HAP-1 (cell line): ENCODE data around the gene ATG12.

Experiments used
- DNase-seq, 2 experiments: peaks; one replicate each; pipeline ENCODE4 v3.0.0-alpha.2; 2016 to 2020; ENCODE audit warnings: low spot score in 2 of 2
- H3K27me3 ChIP-seq: fragments of 250-450 bp; sonication (Bioruptor Pico); 2 replicates; pipeline ENCODE4 v1.5.1; 2020; ENCODE audit warnings: low read depth, mild to moderate bottlenecking, moderate library complexity
- H3K36me3 ChIP-seq: fragments of 250-450 bp; sonication (Bioruptor Pico); replicated peaks from 2 replicates; pipeline ENCODE4 v1.5.1; 2020; ENCODE audit warnings: mild to moderate bottlenecking
- H3K4me1 ChIP-seq: fragments of 250-450 bp; sonication (Bioruptor Pico); 2 replicates; pipeline ENCODE4 v1.5.1; 2020; ENCODE audit warnings: mild to moderate bottlenecking
- H3K4me3 ChIP-seq: fragments of 250-450 bp; sonication (Bioruptor Pico); 2 replicates; pipeline ENCODE4 v1.5.1; 2020; ENCODE audit warnings: mild to moderate bottlenecking, moderate library complexity
- H3K9me3 ChIP-seq: fragments of 250-450 bp; sonication (Bioruptor Pico); 2 replicates; pipeline ENCODE4 v1.5.1; 2020; ENCODE audit warnings: mild to moderate bottlenecking, moderate library complexity
- in situ Hi-C: fragments of 300-500 bp; cut with MboI; formaldehyde crosslinking; loops from 3 replicates; pipeline ENCODE4 v1.14.3; 2020; ENCODE audit warnings: low sequenced_read_pairs, inconsistent platforms, mixed read lengths

The ATG12 gene

DNA sequence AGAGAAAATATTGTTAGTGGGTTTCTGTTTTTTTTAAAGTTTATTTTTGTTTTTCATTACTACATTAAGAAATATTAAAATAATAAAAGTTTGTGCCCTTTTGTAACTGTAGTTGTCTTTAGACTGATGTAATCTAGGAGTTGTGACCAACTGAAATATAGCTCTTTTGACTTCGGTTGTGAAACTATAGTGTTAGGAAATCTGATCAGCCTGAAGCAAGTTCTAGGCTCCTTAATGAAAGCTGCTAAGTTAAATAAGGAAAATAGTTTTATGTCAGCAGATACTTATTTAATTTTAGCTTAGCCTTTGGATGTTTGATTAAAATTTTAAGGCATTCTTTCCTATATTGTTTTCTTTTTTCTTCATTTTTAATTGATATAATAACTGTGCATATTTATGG is 14.6 kb upstream of the ATG12 start:
- Histone ChIP-seq H3K4me1 (no peaks in the 10 kb centered on the region), H3K36me3 (no peaks in the 10 kb centered on the region), H3K9me3 (no peaks in the 10 kb centered on the region), H3K27me3 (no peaks in the 10 kb centered on the region), H3K4me3 (no peak overlapping the region)
- in situ Hi-C loops: no loop called here
- no peak for DNase-seq

DNA sequence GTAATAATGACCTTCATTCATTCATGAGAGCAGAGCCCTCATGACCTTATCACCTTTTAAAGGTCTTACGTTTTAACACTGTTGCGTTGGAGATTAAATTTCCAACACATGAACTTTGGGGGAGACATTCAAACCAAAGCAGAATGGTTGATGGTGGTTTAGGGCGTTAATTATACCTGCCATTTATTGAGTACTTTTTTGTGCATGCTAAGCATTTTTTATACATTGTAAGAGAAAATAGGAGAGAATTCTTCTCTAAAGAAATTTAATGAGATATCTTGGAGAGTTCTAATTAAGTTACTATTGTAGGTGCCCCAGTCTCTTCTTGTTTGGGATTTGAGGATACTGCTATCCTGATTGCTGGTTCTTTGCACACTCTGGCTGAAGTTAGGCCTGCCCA is 12.8 kb upstream of the ATG12 start:
- Histone ChIP-seq H3K27me3 (no peaks in the 10 kb centered on the region), H3K4me1 (peaks cover 7% of the 10 kb centered on the region), H3K4me3 (no peak overlapping the region), H3K9me3 (no peaks in the 10 kb centered on the region), H3K36me3 (no peaks in the 10 kb centered on the region)
- no peak for DNase-seq
- in situ Hi-C loops: no loop called here

DNA sequence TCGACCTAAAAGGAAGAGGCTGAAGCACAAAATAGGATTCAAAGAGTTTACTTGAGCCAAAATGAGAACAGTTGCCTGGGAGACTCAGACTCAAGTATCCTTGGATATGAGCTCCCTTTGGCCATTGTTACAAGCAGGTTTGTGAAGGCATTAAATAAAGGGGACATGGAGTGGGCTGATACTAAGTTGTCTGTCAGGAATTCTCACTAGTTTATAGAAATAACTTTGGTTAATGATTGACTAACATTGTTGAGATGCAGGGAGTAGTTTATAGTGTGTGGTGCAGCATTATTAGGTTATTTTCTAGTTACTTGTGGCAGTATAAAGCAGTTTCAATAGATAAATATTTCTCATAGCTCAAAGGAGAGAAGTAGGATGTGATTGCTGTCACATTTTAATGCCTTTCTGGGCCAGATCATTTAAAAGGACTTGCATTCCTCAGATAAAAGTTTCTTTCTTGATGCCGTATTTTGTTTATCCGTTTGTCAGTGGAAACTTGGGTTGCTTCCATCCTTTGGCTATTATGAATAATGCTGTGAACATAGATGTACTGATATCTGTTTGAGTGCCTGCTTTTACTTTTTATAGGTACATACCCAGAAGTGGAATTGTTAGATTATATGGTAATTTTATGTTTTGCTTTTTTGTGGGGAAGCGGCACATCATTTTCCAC is 9.5 kb upstream of the ATG12 start:
- Histone ChIP-seq H3K4me3 (no peak overlapping the region), H3K36me3 (no peaks in the 10 kb centered on the region), H3K27me3 (no peaks in the 10 kb centered on the region), H3K4me1 (peaks cover 7% of the 10 kb centered on the region), H3K9me3 (no peaks in the 10 kb centered on the region)
- in situ Hi-C loops: no loop called here
- DNase-seq: no peak

DNA sequence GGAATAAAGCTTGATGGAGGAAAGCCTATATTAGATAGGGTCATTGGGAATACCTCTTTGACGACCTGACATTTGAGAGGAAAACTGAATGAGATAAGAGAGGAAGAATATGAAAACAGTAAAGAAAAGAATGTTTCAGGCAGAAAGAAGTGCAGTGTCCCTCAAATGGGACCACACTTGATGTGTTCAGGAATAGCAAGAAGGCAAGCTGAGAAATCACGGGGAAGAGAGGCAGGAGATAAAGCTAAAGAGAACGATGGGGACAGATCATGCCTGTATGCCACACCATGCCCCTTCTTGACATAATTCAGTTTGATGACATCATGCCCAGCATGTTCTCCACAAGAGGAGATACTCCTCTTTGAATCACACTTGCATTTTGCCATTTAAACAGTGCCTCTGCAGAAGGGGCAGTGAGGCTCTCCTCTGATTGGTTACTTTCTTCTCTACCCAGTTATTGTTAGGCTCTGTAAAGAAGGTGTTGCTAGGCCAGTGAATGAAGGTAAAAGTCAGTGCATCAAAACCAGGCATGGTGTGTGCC is 8.0 kb upstream of the ATG12 start:
- DNase-seq: no peak
- Histone ChIP-seq H3K4me3 (no peak overlapping the region), H3K9me3 (no peaks in the 10 kb centered on the region), H3K36me3 (no peaks in the 10 kb centered on the region), H3K4me1 (peaks cover 7% of the 10 kb centered on the region), H3K27me3 (no peaks in the 10 kb centered on the region)
- in situ Hi-C loops: loop anchor here (25.0 kb wide), 1 partner anchor 213 kb away; no protein-coding TSS in a partner anchor

DNA sequence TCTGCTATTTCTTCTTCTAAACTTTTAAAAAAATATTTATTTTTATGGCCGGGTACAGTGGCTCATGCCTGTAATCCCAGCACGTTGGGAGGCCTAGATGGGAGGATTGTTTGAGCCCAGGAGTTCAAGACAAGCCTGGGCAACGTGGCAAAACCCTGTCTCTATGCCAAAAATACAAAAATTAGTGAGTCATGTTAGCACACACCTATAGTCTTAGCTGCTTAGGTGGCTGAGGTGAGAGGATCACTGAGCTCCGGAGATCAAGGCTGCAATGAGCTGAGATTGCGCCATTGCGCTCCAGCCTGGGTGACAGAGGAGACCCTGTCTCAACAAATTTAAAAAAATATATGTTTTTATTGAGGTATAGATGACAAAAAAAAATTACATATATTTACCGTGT is 5.9 kb upstream of the ATG12 start:
- Histone ChIP-seq H3K4me1 (peaks cover 7% of the 10 kb centered on the region), H3K36me3 (no peaks in the 10 kb centered on the region), H3K27me3 (no peaks in the 10 kb centered on the region), H3K4me3 (no peak overlapping the region), H3K9me3 (no peaks in the 10 kb centered on the region)
- in situ Hi-C loops: loop anchor here (25.0 kb wide), 1 partner anchor 215 kb away; no protein-coding TSS in a partner anchor
- DNase-seq: no peak

GRCh38 chr5:115844321-115844817 is 3.0 kb upstream of the ATG12 start:
- in situ Hi-C loops: loop anchor here (25.0 kb wide), 1 partner anchor 218 kb away; no protein-coding TSS in a partner anchor
- no peak for DNase-seq
- peaks cover 5% of the 10 kb centered on the region for H3K4me1 ChIP-seq
- H3K9me3 ChIP-seq: no peaks in the 10 kb centered on the region
- H3K36me3 ChIP-seq: no peaks in the 10 kb centered on the region
- no peaks in the 10 kb centered on the region for H3K27me3 ChIP-seq
- no peak overlapping the region for H3K4me3 ChIP-seq

DNA sequence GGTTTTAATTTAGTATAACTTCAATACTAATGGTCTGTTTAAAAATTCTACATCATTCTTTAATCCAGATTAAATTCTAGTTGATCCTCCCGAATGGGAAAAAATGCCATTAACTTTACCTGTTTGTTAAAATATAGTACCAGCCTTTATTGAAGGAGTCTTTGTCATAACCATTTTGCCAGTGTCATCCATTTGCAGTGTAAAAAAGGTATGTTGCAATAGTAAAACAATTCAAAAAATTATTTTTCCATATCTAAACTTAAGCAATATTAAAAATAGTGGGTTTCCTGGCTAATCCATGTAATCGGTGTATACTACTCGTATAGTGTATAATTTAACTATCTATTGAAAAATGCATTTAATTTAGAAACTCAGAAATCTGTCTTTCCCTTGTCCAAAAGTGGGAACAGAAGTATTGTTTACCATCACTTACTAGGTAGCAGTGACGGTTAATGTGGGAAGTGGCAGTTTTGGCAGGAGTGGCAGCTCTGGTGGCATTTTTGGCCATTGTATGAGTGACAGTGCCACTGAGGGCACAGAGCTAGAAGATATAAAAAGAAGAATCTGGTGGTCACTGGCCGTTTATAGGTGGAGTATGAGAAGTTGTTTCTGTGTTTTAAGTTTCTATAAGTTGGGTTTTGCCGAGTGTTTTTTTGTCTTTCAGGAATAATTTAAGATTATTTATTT is 2.2 kb upstream of the ATG12 start:
- no peaks in the 10 kb centered on the region for H3K27me3 ChIP-seq
- H3K4me1 ChIP-seq: peaks cover 11% of the 10 kb centered on the region
- DNase-seq: no peak
- in situ Hi-C loops: loop anchor here (25.0 kb wide), 1 partner anchor 219 kb away; no protein-coding TSS in a partner anchor
- no peaks in the 10 kb centered on the region for H3K9me3 ChIP-seq
- no peaks in the 10 kb centered on the region; the same call in 1 of the 2 replicates for H3K36me3 ChIP-seq
- peak overlapping the region; percentile 68; the same call in 1 of the 2 replicates for H3K4me3 ChIP-seq

DNA sequence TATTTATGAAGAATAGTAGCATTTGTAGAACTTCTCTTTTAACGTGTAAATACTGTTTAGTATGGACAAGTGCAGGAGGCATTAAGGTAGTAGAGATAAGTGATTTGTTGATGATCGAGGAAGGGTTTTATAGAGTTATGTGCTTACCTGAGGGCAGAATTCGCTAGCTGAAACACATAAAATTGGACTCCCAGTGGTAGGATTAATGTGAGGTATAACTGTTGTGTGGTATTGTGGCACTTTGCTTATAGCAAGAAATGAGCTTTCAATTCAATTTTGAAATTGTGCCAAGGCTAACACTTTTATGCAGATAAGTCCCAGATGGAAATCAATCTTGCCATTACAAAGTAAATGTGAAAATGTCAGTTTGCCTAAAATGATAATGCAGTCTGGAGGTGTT is 1.6 kb upstream of the ATG12 start:
- Histone ChIP-seq H3K4me1 (peaks cover 16% of the 10 kb centered on the region), H3K9me3 (no peaks in the 10 kb centered on the region), H3K4me3 (peak overlapping the region; percentile 68), H3K27me3 (no peaks in the 10 kb centered on the region), H3K36me3 (no peaks in the 10 kb centered on the region; the same call in 1 of the 2 replicates)
- in situ Hi-C loops: loop anchor here (25.0 kb wide), 1 partner anchor 219 kb away; no protein-coding TSS in a partner anchor
- peak in 1 of 2 experiments; percentile 15 for DNase-seq

DNA sequence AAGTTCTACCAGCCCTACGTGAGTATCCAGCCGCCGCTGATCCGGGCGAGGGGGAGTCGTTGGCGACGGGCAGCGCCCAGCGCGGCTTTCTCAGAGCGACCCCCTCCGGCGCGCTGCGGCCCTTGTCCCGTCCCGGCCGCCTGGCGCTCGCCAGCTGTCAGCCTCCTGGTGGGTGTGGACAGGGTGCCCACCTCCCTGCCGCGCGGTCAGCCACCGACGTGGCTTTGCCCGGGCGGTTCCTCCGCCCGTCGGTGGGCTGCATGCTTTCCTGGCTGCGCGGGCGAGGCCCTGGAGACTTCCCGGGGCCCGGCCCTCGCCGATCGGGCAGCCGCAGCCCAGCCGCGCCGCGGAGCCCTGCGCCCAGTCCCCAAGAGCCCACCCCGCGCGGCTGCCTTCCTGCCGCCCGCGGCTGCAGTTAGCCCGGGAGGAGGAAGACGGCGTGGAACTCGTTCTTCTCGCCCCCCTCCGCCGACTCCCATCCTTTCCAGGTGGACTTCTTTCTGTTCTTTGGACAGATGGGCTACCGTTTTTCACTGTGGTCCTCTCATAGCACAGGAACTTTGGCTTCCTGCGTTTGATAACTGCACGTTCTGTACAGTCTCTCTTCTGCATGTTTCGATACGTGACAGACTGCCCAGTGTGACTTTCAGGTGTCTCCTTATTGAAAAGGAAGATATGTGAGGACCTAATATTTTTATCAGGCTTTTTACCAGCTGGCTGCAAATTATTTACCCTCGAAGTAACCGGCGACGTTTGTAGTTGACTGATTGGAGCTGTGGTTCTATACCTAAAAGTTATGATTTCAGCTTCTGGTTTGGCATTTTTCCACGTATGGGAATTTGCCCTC is 947 bp upstream of the ATG12 start:
- H3K4me3 ChIP-seq: peak overlapping the region; percentile 68
- H3K4me1 ChIP-seq: peaks cover 20% of the 10 kb centered on the region
- peaks cover 4% of the 10 kb centered on the region for H3K36me3 ChIP-seq
- no peaks in the 10 kb centered on the region for H3K27me3 ChIP-seq
- H3K9me3 ChIP-seq: no peaks in the 10 kb centered on the region
- in situ Hi-C loops: loop anchor here (25.0 kb wide), 1 partner anchor 220 kb away; no protein-coding TSS in a partner anchor
- DNase-seq: peak; percentile 56 to 82

DNA sequence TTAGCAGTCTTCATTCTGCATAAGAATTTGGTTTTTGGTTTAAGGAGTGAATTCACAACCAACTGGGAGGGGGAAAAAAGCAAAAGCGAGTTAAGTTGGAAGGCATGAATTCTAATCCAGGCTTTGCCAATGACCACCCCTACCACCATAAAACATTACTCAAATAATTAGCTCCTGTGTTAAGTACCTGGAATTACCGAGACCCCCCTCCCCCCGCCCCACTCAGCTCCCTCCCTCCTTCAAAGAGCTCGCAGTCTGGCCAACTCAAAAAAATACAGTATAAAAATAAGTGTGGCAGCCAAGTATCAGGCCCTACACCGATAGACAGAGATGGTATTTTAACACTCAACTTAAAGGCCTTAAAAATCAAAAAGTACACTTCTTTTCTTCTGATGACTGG is 492 bp downstream of the ATG12 start:
- in situ Hi-C loops: loop anchor here (25.0 kb wide), 1 partner anchor 221 kb away; no protein-coding TSS in a partner anchor
- Histone ChIP-seq H3K36me3 (peaks cover 18% of the 10 kb centered on the region), H3K4me3 (peak overlapping the region; percentile 68), H3K27me3 (no peaks in the 10 kb centered on the region), H3K4me1 (peaks cover 20% of the 10 kb centered on the region), H3K9me3 (no peaks in the 10 kb centered on the region)
- no peak for DNase-seq

- Histone ChIP-seq H3K27me3 (no peaks in the 10 kb centered on the region), H3K4me3 (peak overlapping the region; percentile 68), H3K36me3 (peaks cover 23% of the 10 kb centered on the region), H3K4me1 (peaks cover 20% of the 10 kb centered on the region), H3K9me3 (no peaks in the 10 kb centered on the region)
- peak in 1 of 2 experiments; percentile 67 for DNase-seq
- in situ Hi-C loops: loop anchor here (25.0 kb wide), 1 partner anchor 223 kb away; no protein-coding TSS in a partner anchor
Measured at GRCh38 chr5:115838885-115839518, 2.4 kb downstream of the ATG12 start.

- in situ Hi-C loops: loop anchor here (25.0 kb wide), 1 partner anchor 227 kb away; no protein-coding TSS in a partner anchor
- no peak overlapping the region for H3K4me3 ChIP-seq
- no peak for DNase-seq
- H3K4me1 ChIP-seq: peaks cover 20% of the 10 kb centered on the region
- H3K36me3 ChIP-seq: peaks cover 34% of the 10 kb centered on the region
- no peaks in the 10 kb centered on the region for H3K9me3 ChIP-seq
- H3K27me3 ChIP-seq: no peaks in the 10 kb centered on the region
Measured at GRCh38 chr5:115835481-115835880, 5.9 kb downstream of the ATG12 start.
